ENCODE data around the gene AFAP1L1. TPM values are rescaled to one million over a fixed set of nuclear protein-coding genes. Genes with fewer than 3 reads are reported as not detected.
A peak's percentile ranks its signal among the peaks of the same experiment; 100 is the strongest.

AFAP1L1 gene
- total and polyA plus RNA-seq, 2 of the 13 experiments (the other 11 are each of a cell fraction or from before 2014, with no cell fraction given) = 0.38 to 1.0 TPM

- TF ChIP-seq ARID5B (CRISPR knock-in tag; IDR thresholded peaks at IDR 0.05) = peak; percentile 11; the same call in 1 of the 2 replicates
- TF ChIP-seq ZNF317 (CRISPR knock-in tag; IDR thresholded peaks at IDR 0.05) = 0 out of 2 replicates have a peak, but pooled peaks have one; percentile 17
- 0 out of 2 replicates have a peak, but pooled peaks have one; percentile 50 for TF ChIP-seq HOXD1 (CRISPR knock-in tag; IDR thresholded peaks at IDR 0.05)
- TF ChIP-seq, protein P1, sequence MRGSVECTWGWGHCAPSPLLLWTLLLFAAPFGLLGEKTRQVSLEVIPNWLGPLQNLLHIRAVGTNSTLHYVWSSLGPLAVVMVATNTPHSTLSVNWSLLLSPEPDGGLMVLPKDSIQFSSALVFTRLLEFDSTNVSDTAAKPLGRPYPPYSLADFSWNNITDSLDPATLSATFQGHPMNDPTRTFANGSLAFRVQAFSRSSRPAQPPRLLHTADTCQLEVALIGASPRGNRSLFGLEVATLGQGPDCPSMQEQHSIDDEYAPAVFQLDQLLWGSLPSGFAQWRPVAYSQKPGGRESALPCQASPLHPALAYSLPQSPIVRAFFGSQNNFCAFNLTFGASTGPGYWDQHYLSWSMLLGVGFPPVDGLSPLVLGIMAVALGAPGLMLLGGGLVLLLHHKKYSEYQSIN (CRISPR knock-in tag; IDR thresholded peaks at IDR 0.05; ENCODE audit: borderline replicate concordance) = no peak
- TF ChIP-seq ZNF879 (CRISPR knock-in tag; IDR thresholded peaks at IDR 0.05) = no peak
- TF ChIP-seq, protein P2, sequence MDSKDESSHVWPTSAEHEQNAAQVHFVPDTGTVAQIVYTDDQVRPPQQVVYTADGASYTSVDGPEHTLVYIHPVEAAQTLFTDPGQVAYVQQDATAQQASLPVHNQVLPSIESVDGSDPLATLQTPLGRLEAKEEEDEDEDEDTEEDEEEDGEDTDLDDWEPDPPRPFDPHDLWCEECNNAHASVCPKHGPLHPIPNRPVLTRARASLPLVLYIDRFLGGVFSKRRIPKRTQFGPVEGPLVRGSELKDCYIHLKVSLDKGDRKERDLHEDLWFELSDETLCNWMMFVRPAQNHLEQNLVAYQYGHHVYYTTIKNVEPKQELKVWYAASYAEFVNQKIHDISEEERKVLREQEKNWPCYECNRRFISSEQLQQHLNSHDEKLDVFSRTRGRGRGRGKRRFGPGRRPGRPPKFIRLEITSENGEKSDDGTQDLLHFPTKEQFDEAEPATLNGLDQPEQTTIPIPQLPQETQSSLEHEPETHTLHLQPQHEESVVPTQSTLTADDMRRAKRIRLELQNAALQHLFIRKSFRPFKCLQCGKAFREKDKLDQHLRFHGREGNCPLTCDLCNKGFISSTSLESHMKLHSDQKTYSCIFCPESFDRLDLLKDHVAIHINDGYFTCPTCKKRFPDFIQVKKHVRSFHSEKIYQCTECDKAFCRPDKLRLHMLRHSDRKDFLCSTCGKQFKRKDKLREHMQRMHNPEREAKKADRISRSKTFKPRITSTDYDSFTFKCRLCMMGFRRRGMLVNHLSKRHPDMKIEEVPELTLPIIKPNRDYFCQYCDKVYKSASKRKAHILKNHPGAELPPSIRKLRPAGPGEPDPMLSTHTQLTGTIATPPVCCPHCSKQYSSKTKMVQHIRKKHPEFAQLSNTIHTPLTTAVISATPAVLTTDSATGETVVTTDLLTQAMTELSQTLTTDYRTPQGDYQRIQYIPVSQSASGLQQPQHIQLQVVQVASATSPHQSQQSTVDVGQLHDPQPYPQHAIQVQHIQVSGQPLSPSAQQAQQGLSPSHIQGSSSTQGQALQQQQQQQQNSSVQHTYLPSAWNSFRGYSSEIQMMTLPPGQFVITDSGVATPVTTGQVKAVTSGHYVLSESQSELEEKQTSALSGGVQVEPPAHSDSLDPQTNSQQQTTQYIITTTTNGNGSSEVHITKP (CRISPR knock-in tag; IDR thresholded peaks at IDR 0.05; ENCODE audit: low read depth) = peak; percentile 86
- no peak for TF ChIP-seq CAMTA2 (CRISPR knock-in tag; IDR thresholded peaks at IDR 0.05; ENCODE audit: borderline replicate concordance)
- TF ChIP-seq TCF7L2 (IDR thresholded peaks at IDR 0.05; ENCODE audit: low read depth, low read length) = no peak
- TF ChIP-seq AKAP8 (CRISPR knock-in tag; IDR thresholded peaks at IDR 0.05) = no peak; the same call in 1 of the 2 replicates
- TF ChIP-seq ZNF350 (CRISPR knock-in tag; IDR thresholded peaks at IDR 0.05; ENCODE audit: borderline replicate concordance, low read depth) = no peak
- peak; percentile 83 for TF ChIP-seq YY1 (IDR thresholded peaks at IDR 0.05; ENCODE audit: insufficient read depth, insufficient replicate concordance, low read depth, low read length)
- no peak for TF ChIP-seq ZNF557 (CRISPR knock-in tag; IDR thresholded peaks at IDR 0.05)
- TF ChIP-seq ZNF577 (CRISPR knock-in tag; IDR thresholded peaks at IDR 0.05; ENCODE audit: borderline replicate concordance, low read depth) = no peak
- peak; percentile 95 for TF ChIP-seq ZEB1 (IDR thresholded peaks at IDR 0.05; ENCODE audit: insufficient replicate concordance, low read depth)
- TF ChIP-seq ZNF354B (CRISPR knock-in tag; IDR thresholded peaks at IDR 0.05) = no peak
- no peak for TF ChIP-seq ATAD3A (CRISPR knock-in tag; IDR thresholded peaks at IDR 0.05)
- TF ChIP-seq KLF15 (CRISPR knock-in tag; IDR thresholded peaks at IDR 0.05; ENCODE audit: borderline replicate concordance) = no peak
- TF ChIP-seq ZNF639 (CRISPR knock-in tag; conservative IDR thresholded peaks at IDR 0.05) = no peak
These were observed 86.0 kb downstream of the AFAP1L1 start, which contains the start of gene PCYOX1L (continued) for GRCh38 chr5:149357370-149358293.

Data from HepG2 (cell line).